ENCODE data around the gene CLPTM1L. TPM values are rescaled to one million over a fixed set of nuclear protein-coding genes. Genes with fewer than 3 reads are reported as not detected.

CLPTM1L gene
- total RNA-seq, 4 donors from 2014 or later = 62.6 to 132 (median 93.5) TPM

- TF ChIP-seq CTCF (IDR thresholded peaks at IDR 0.05) (no peak), POLR2AphosphoS5 (IDR thresholded peaks at IDR 0.05) (no peak), POLR2A (IDR thresholded peaks at IDR 0.05) (no peak), EP300 (IDR thresholded peaks at IDR 0.05) (no peak)
- no peak overlapping the region for H3K27ac ChIP-seq
- H3K4me1 ChIP-seq = peaks cover 2% of the 10 kb centered on the region
- WGBS = 89% methylated on average over 10 of the region's 22 CpGs
- no peaks in the 10 kb centered on the region for H3K9me3 ChIP-seq
- H3K27me3 ChIP-seq = no peaks in the 10 kb centered on the region
- no peak for DNase-seq (ENCODE audit: low spot score in 2 of 2)
- peaks cover 89% of the 10 kb centered on the region for H3K36me3 ChIP-seq
- no peak overlapping the region for H3K4me3 ChIP-seq
Observed at GRCh38 chr5:1337489-1338195, 7.3 kb downstream of the CLPTM1L start.

DNA sequence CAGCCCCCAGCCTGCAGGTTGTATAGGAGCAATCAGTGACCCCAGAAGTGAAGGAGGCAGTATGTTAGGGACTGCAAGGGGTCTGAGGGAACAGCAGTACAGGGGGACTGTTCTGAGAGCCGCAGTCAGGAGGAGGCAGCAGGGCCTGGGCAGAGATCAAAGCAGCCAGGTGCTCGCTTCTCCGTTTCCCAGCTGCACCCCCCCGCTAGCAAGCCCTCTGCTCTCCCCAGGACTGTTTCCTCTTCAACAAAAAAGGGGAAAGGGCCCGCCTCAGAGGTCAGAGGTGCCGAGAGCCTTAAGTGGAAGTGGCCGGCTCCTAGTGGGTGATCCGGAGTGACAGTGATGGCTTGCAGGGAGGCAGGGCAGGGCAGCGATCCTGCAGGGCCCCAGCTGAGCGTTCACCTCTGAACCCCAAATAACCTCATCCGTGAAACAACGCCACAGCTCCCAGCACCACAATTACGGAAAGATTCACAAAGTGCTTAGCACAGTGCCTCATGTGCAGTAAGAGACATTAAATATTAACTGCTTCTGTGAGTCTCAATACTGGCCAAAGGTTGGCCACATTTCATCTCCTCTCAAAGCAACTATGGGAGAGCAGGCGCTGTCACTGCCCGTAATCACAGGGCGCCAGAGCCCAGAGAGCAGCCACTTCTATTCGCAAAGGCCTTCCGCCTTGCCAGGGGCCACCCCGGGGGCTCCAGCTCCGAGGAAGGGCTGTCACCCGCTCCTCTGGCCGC lies 8.0 kb downstream of the CLPTM1L start:
- Histone ChIP-seq H3K36me3 (peaks cover 89% of the 10 kb centered on the region), H3K27me3 (no peaks in the 10 kb centered on the region), H3K9me3 (no peaks in the 10 kb centered on the region), H3K4me3 (no peak overlapping the region), H3K4me1 (peaks cover 9% of the 10 kb centered on the region), H3K27ac (no peak overlapping the region)
- 91% methylated on average over 16 of the region's 22 CpGs for WGBS
- TF ChIP-seq POLR2A (IDR thresholded peaks at IDR 0.05) = no peak
- TF ChIP-seq POLR2AphosphoS5 (IDR thresholded peaks at IDR 0.05) = no peak
- no peak for TF ChIP-seq EP300 (IDR thresholded peaks at IDR 0.05)
- no peak for TF ChIP-seq CTCF (IDR thresholded peaks at IDR 0.05)
- no peak for DNase-seq (ENCODE audit: low spot score in 2 of 2)

- H3K4me3 ChIP-seq = no peak overlapping the region
- no peak for TF ChIP-seq POLR2A (IDR thresholded peaks at IDR 0.05)
- TF ChIP-seq POLR2AphosphoS5 (IDR thresholded peaks at IDR 0.05) = no peak
- no peak for TF ChIP-seq CTCF (IDR thresholded peaks at IDR 0.05)
- H3K36me3 ChIP-seq = peaks cover 89% of the 10 kb centered on the region
- H3K27me3 ChIP-seq = no peaks in the 10 kb centered on the region
- 100% methylated on average over 2 of the region's 14 CpGs for WGBS
- DNase-seq (ENCODE audit: low spot score in 2 of 2) = no peak
- no peak overlapping the region for H3K27ac ChIP-seq
- no peaks in the 10 kb centered on the region for H3K9me3 ChIP-seq
- peaks cover 17% of the 10 kb centered on the region for H3K4me1 ChIP-seq
Observed at GRCh38 chr5:1336106-1336561, 8.8 kb downstream of the CLPTM1L start.

GRCh38 chr5:1335540-1336095 lies 9.3 kb downstream of the CLPTM1L start:
- 59% methylated on average over 3 of the region's 19 CpGs for WGBS
- Histone ChIP-seq H3K9me3 (no peaks in the 10 kb centered on the region), H3K4me1 (peaks cover 22% of the 10 kb centered on the region), H3K27ac (no peak overlapping the region), H3K4me3 (no peak overlapping the region), H3K36me3 (peaks cover 87% of the 10 kb centered on the region), H3K27me3 (no peaks in the 10 kb centered on the region)
- no peak for TF ChIP-seq POLR2A (IDR thresholded peaks at IDR 0.05)
- no peak for TF ChIP-seq CTCF (IDR thresholded peaks at IDR 0.05)
- no peak for TF ChIP-seq POLR2AphosphoS5 (IDR thresholded peaks at IDR 0.05)
- no peak for TF ChIP-seq EP300 (IDR thresholded peaks at IDR 0.05)
- DNase-seq (ENCODE audit: low spot score in 2 of 2) = no peak

All from suprapubic skin (tissue), 4 donors.